8988T (cell line): ENCODE data around the gene RAD23B.
"Not testable (repeated sequence)": the region's sequence is repeated elsewhere in the genome, so short reads cannot be mapped to it uniquely, and the experiment has no call there.

Experiments
- DNase-seq: peaks from one replicate; pipeline ENCODE4 v3.0.0; 2011

The RAD23B gene

DNA sequence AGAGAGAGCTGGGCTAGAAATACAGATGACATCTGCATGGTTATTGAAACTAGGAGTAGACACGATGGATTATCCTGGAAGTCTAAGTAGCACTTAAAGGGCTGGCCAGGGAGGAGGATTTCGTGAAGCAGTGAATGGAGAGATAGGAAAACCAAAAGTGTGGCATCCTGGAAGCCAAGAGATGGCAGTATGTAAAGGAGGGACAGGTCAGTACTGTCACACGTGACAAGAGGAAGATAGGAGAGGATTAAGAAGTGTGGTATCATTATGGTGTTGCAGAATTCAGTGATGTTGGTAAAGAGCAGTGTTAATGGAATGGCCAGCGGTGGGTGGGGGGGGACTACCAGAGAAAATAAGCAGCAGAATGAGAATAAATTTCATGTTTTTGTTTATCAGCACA lies 11.7 kb downstream of the RAD23B start:
- DNase-seq: no peak

DNA sequence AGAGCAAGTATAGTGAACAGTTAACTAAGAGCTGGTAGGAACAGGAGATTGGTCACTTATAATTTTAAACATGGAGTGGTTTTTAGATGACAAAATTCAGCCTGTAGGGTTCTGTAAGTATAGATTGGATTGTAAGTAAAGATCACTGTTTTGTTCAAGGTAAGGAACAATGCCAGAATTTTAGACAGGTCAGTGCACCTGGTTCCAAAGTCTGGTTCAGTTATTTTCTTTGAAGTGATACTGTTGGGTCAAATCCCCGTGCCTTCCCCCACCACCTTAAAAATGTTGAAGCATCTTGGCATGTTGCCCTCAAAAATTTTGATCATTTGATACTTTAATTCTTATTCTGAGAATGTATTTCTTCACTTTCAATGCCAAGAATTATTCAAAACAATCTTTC lies 12.9 kb downstream of the RAD23B start:
- DNase-seq: no peak

DNA sequence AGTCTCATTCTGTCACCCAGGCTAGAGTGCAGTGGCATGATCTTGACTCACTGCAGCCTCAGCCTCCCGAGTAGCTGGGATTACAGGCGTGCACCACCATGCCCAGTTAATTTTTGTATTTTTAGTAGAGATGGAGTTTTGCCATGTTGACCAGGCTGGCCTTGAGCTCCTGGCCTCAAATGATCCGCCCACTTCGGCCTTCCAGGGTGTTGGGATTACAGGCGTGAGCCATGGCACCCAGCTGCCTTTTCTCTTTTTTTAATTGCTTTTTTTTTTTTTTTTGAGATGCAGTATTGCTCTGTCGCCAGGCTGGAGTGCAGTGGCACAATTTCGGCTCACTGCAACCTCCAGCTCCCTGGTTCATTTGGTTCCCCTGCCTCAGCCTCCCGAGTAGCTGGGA lies 13.5 kb downstream of the RAD23B start:
- not testable (repeated sequence) for DNase-seq

DNA sequence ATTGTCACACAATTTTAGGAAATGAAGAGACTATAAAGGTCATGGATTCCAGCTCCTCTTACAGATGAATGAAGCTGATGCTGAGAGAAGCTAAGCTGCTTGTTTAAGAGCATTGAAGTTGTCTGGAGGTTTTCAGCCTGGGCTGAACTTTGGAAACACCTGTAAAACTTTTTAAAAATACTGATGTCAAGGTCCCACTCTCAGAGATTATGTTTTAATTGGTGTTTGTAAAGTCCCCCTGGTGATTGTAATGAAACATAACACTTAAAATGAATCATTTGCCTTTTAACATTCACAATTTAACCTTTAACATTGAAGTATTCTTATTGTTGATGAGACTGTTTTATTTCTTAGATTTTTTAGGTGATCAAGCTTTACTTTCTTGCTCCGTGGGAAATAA lies 16.4 kb downstream of the RAD23B start:
- no peak for DNase-seq

DNA sequence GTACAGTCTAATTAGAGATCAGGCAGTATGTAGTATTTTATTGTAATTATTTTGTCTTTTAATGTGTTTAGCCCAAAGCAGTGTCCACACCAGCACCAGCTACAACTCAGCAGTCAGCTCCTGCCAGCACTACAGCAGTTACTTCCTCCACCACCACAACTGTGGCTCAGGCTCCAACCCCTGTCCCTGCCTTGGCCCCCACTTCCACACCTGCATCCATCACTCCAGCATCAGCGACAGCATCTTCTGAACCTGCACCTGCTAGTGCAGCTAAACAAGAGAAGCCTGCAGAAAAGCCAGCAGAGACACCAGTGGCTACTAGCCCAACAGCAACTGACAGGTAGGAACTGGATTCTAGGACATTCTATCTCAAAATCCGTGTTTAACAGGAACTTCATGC lies 23.2 kb downstream of the RAD23B start:
- DNase-seq: no peak

DNA sequence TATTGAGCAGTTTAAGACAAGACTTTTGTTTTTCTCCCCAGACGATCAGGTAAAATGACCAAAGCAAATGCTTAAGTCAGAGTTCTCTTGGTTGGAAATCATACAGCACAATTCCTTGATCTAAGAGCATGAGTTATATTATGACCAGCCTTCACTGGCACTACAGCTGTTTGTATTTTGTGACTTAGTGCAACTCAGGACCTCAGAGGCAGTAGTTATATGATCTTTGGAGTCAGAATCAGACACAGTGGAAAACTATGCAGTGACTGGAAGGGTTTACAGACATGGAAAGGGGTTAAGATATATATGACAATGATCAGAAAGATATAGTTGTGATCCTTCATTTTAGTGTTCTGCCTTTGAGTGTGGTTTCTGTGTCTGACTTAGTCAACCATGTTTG lies 24.3 kb downstream of the RAD23B start:
- DNase-seq: no peak

DNA sequence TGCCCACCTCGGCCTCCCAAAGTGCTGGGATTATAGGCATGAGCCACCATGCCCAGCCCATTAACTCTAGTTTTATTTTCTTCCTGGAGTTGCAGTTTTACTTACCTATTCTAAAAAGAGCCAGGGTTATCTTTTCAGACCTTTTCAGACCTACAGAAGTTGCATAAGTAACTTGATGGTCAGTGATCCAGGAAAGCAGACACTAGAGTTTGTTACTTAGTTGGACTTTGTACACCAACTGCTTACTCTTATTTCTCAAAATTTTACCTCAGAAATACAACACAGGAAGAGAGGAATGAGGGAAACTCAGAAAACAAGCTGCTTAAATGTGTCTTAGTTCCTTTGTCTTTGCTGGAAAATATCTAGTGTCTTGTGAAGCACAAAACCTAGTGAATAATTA lies 25.4 kb downstream of the RAD23B start:
- no peak for DNase-seq

DNA sequence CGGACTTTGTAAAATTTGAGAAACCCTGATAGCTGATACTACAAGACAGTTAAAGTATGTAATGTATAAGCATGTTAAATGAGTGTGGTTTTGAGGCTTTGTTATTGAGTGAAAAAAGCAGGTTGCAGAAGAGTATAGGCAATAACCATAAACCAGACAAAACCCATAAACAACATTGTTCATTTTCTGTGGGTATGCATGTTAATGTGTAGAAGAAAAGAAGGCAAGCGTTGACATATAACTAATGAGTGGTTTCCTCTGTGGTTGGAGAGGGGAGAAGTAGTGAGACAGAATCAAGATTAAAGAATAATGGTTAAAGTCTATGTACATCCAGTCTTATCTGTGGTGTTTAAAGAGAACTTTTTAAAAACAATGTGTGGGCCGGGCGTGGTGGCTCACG lies 26.2 kb downstream of the RAD23B start:
- DNase-seq: no peak

DNA sequence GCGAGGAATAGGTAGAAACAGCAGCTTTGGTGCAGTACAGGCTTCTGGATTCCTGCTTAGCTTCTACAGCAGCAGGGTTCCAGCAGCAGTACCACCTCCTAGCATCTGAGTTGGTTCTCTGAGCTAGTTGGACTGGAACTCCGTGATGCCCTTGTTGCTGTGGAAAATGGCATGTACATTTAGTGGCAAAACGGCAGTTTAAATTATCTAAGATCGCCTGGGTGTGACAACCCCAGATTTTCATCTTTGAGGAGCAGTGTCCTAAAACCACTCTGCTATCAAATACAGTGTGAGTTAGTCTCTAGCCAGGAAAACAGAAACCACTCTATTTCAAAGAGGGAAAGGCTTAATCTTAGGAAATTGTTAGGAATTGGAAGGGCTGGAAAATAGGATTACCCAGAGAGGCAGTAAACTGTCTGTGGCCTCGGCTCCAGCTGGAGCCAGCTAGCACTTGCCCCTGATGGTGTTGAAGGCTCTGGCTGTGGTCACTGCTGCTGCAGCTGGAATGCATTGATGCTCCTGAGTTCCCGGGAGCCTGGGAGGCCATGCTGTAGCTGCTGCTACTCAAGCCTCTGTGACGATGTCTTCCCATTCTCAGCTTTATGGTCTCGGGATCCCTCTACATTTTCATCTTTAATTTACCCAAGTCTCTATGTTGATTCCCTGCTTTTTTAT lies 29.4 kb downstream of the RAD23B start:
- DNase-seq: no peak

DNA sequence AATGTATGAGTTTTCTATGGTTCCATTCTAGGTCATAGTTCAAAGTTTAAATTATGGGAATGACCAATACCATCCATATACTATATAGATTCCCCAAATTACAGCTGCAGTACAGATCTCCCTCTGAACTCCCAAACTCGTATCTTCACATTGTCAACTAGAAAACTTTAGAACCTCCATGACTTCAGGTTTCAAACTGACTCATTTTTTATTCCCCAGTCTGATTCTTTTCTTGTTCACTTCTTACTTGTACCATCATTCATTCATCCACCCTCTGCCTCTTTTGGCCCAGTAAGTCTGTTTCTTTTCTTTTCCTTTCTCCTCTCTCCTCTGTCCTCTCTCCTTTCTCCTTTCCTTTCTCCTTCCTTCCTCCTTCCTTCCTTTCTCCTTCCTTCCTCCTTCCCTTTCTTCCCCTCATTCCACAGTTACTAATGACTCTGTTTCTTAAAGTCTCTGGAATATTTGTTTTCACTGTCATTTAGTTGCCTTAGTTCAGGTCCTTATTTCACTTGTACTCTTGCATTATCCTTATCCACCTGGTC lies 30.5 kb downstream of the RAD23B start:
- DNase-seq: no peak

DNA sequence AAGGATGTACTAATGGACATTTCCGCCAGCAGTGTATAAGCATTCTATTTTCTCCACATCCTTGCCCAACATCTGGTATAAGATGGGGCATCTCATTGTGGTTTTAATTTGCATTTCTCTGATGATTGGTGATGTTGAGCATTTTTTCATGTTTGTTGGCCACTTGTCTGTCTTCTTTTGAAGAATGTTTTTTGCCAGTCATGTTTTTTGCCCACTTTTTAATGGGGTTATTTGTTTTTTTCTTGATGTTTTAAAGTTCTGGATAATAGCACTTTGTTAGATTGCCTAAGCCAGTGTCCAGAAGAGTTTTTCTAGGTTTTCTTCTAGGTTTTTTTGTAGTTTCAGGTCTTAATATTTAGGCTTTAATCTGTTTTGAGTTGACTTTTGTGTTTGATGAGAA lies 31.7 kb downstream of the RAD23B start:
- DNase-seq: no peak

DNA sequence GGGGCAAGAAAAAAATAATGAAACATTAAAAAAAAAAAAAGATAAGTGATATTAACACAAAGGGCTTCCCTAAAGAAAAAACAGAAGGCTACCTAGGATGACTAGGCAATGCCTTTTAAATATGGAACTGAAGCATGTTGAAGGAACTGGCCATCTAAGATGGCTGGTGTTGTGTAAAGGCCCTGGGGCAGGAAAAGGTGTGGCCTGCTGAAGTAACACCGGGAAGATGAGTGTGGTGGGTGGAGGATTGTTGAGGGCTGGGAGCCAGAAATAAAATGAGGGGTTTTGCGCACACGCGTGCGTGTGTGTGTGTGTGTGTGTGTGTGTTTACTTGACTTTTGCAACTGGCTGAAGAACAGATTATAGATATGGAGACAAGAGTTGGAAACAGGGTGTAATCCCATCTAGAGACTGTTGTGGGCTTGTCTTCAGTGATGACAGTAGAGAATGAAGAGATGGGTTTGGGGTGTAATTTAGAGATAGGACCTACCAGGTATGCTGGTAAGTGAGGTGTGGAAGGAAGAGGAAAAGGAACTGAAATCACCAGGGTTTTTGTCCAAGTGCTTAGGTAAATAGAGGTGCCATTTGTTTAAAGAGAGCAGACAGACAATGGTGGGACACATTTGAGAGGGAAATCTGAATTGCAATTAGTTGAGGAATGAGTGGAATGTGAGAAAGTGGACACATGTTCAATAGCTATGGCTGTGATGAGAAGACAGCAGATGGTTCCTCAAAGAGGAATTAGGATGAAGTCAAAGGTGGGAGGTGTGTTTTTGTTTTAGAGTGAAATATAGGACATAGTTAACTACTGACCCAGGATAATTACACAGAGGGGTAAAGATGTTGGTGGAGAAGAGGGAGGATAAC lies 33.9 kb downstream of the RAD23B start:
- no peak for DNase-seq

DNA sequence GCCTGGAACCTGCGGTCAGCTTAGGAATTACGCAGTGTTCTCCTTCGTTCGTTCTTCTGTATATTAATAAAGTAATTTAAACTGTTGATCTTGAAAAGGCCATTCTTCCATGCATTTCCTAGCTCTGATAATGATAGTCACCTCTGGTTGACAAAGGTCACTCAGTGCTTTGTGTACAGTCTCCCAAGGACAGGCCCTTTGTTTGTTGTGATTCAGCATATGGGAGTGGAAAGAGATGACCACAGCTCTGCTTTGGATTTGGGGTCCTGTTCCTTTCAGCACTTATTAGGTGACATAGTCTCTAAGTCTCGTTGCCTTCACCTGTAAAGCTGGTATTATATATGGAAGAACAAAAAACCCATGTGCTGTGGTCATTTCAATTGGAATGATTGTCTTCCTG lies 39.6 kb downstream of the RAD23B start:
- DNase-seq: no peak

DNA sequence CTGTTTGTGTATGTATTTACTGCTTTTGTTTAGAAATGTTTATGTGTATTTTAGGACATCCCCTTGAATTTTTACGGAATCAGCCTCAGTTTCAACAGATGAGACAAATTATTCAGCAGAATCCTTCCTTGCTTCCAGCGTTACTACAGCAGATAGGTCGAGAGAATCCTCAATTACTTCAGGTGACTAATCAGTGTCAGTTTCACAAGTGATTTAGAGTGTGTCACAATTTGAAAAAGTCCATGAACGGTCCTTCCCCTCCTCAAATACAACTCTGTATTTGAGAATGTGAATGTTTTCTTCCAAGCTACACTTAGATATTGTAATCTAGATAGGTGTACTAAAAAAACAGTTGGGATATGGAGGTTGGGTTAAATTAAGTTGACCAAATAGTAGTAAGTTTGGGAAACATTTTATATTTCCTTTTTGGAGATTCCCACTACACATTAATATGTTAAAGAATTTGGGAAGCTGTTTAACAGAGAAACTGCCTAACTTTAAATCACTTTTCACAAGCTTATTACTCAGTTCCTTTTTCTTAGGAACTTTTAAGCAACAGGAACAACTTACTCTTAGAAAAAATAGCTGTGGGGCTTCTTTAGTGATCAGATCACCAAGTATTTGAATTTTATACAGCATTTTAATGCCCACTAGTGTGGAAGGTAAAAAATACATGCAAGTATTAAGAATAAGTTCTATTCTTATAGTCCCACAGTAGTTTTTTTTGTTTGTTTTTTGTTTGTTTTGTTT lies 40.9 kb downstream of the RAD23B start:
- no peak for DNase-seq

DNA sequence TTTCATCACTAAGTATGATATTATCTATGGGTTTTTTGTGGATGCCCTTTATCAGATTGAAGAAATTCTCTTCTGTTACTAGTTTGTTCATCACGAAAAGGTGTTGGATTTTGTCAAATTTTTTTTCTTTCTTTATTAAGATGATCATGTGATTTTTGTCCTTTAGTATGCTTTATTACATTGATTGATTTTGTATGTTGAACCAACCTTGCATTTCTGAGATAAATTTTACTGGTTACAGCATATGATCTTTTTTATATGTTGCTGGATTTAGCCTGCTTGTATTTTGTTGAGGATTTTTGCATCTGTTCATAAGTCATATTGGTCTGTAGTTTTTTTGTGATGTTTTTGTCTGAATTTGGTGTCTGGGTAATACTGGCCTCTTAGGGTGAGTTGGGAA lies 42.8 kb downstream of the RAD23B start:
- DNase-seq: no peak

DNA sequence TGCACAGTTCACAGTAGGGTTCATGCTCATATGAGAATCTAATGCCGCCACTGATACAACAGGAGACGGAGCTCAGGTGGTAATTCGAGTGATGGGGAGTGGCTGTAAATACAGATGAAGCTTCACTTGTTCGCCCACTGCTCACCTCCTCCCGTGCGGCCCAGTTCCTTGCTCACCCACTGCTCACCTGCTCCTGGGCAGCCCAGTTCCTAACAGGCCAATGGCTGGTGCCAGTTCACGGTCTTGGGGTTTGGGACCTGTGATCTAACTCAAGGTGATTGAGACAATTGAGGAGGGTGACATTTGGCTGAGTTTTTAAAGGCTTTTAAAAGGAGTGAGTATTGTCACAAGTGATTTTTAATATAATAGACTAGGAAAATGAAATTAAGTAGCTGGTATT lies 45.4 kb downstream of the RAD23B start:
- no peak for DNase-seq

DNA sequence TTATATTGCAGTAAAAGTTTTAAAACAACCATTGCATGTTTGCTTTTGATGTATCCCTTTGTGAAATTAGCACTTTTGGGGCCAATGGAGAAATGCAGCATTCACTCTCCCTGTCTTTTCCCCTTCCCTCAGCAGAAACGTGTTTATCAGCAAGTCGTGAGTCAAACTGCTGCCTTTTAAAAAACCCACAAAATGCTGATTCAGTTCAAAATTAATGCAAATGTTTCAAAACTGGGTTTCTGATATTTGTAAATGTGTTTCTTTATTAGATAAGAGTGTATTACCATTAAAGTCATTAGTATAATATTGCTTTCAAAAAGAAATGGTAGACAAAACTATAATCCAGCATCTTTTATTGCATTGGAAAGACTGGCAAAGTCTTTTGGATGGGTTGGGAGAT lies 47.3 kb downstream of the RAD23B start:
- DNase-seq: no peak

DNA sequence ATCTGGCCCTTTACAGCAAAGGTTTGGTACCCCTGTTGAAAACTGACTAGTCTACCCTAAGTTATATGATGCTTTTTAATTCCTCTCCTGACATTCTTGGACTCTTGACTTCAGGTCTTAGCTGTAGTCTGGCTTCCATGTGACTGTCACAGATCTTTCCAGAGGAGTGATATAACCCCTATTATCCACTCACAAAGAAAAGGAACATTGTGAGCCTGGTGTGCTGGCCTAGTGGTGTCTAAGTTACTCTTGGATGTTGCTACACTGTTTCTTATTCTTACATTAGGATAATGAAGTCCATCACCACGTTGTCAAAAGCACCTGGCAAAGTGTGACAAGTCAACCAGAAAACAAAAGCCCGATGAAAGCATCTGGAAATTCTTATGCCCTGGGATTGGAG lies 49.8 kb downstream of the RAD23B start:
- DNase-seq: no peak

DNA sequence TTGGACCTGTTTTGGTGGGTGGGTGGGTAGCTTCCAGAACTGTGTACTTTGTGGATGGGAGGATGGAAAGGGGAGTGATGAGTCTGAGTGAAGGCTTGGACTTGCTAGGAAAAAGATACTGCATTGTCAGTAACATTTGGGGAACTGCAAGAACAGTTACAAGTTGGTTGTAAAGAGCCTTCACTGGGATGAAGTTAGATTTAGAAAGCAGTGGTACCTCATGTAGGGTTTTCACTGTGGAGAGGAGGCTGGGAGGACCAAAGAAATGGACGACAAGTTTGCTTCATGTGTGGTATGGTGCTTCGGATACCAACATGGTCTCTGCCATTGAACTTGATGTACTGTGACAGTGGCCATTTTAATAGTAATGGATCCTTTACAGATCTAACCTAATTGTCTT lies 50.3 kb downstream of the RAD23B start:
- DNase-seq: no peak

DNA sequence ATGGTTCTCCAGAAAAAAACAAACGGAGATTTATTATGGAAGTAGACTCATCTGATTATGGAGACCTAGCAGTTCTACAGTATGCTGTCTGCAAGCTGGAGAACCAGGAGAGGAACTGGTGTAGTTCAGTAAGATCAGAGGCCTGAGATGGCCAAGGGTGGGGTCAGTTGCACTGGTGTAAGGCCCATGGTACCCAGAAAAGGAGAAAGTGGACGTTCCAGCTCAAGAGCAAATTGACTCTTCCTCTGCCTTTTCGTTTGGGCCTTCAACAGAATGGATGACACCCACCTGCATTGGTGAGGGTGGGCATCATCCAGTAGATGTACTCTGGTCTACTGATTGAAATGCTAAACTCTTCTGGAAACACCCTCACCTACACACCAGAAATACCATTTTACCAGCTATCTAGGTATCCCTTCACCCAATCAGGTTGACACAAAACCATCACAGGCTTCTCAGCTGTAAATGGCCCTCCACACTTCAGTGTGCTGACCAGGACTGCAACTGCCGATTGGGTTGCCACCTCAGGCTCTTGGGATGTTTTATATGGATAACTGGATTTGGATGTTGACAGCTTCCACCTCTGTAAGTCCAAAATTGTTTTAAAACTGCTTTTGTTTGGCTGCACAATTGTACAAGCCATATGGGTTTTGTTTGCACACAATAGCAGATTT lies 51.2 kb downstream of the RAD23B start:
- no peak for DNase-seq

DNA sequence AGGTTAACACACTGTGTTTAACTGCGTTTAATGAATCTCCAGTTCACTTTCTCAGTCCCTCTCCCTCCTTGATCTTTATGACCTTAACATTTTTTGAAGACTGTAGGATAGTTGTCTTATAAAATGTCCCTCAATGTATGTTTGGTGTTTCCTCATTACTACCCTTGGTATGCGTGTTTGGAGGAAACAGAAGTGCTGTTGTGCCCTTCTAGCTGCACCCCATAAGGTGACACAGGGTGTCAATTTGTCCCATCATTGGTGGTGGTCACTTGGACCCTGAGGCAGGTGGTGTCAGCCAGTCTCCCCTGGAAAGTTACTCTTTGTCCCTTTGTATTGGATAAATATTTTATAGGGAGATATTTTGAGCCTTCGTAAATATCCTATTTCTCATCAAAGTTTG lies 52.3 kb downstream of the RAD23B start:
- DNase-seq: no peak

DNA sequence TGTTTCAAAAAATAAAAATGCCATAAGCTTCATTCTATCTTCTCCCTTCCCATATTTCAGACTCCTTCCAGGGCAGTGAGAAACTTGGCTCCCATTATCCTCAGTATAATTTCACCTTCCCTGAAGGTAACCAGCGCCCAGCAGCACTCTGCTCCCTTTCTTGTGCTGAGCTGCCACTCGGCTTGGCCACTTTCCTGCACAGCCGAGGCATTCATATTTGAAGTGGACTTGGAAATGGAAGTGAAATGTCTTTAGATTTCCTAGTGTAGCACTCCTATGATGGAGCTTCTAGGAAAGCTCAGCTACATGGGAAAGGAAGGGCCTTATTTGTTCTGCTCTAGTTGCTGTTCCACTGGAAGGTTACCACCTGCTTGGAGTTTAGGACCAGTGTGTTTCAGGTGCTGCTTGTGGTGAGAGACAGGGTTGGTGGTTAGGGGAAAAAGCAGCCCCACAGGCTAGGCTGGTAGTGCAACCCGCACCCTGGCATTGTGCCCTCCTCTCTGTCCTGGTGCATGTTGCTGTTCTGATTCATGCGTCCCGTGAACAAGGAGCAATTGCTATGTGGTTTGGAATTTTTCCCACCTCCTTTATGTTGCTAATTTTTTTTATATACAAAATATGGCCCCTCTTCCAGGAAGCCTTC lies 53.8 kb downstream of the RAD23B start:
- no peak for DNase-seq
